Right atrium auricular region (tissue), 2 donors: ENCODE measurements around the gene TNS1. TPM values are rescaled to one million over a fixed set of nuclear protein-coding genes. Genes with fewer than 3 reads are reported as not detected.

ENCODE experiments used
- DNase-seq: peaks from one replicate; pipeline ENCODE4 v3.0.0-alpha.2; 2019; ENCODE audit warnings: low spot score
- H3K27ac ChIP-seq, 2 donors: fragments of 200-600 bp; sonication (generic); 1 replicate in 1 of 2; 2 replicates in 1 of 2; pipeline ENCODE4 v1.5.1; 2016 to 2019
- H3K27me3 ChIP-seq, 2 donors: fragments of 200-600 bp; sonication (generic); one replicate each; pipeline versions ENCODE4 v1.5.1 to v1.6.0; 2017 to 2019
- H3K36me3 ChIP-seq: fragments of 200-600 bp; sonication (generic); one replicate; pipeline ENCODE4 v1.5.1; 2016
- H3K4me1 ChIP-seq, 2 donors: fragments of 200-600 bp; sonication (generic); one replicate each; pipeline versions ENCODE4 v1.5.1 to v1.6.0; 2017 to 2019
- H3K4me3 ChIP-seq, 2 donors: fragments of 200-600 bp; sonication (generic); 1 replicate in 1 of 2; 2 replicates in 1 of 2; pipeline ENCODE4 v1.5.1; 2017 to 2019; ENCODE audit warnings: mild to moderate bottlenecking in 1 of 2, moderate library complexity in 1 of 2
- H3K9me3 ChIP-seq, 2 donors: fragments of 200-600 bp; sonication (generic); one replicate each; pipeline ENCODE4 v1.5.1; 2019
- CTCF ChIP-seq, 2 donors: fragments of 200-600 bp; sonication (generic); IDR thresholded peaks; one replicate each; pipeline ENCODE4 v1.5.1; 2019; ENCODE audit warnings: antibody characterized with exemption in 2 of 2
- total RNA-seq, 2 donors: library from RNA; depleted of rRNA; stranded (reverse); fragments of >200 nt; gene quantifications; one replicate each; pipeline ENCODE4 v1.1.0, GENCODE V29; 2016

TNS1 gene
- total RNA-seq, 2 donors from 2014 or later, result 393 to 720 TPM

- H3K27ac ChIP-seq, result peak overlapping the region in 1 of 2 donors; percentile 41
- H3K36me3 ChIP-seq, result no peaks in the 10 kb centered on the region
- H3K4me1 ChIP-seq, result peaks cover 0 to 48% of the 10 kb centered on the region in 2 donors
- DNase-seq, result no peak
- TF ChIP-seq CTCF (IDR thresholded peaks at IDR 0.05), result no peak
- no peaks in the 10 kb centered on the region for H3K27me3 ChIP-seq
- no peaks in the 10 kb centered on the region for H3K9me3 ChIP-seq
- no peak overlapping the region for H3K4me3 ChIP-seq
Observed at GRCh38 chr2:218008060-218009040, 5.6 kb upstream of the TNS1 start.

GRCh38 chr2:218006741-218007140 is 3.9 kb upstream of the TNS1 start:
- H3K9me3 ChIP-seq, result no peaks in the 10 kb centered on the region
- TF ChIP-seq CTCF (IDR thresholded peaks at IDR 0.05), result no peak
- no peak for DNase-seq
- no peaks in the 10 kb centered on the region for H3K27me3 ChIP-seq
- H3K27ac ChIP-seq, result no peak overlapping the region
- no peaks in the 10 kb centered on the region for H3K36me3 ChIP-seq
- peaks cover 0 to 54% of the 10 kb centered on the region in 2 donors for H3K4me1 ChIP-seq
- no peak overlapping the region for H3K4me3 ChIP-seq

GRCh38 chr2:218005486-218005885 is 2.7 kb upstream of the TNS1 start:
- H3K4me3 ChIP-seq, result no peak overlapping the region
- no peaks in the 10 kb centered on the region for H3K9me3 ChIP-seq
- H3K36me3 ChIP-seq, result no peaks in the 10 kb centered on the region
- no peak for TF ChIP-seq CTCF (IDR thresholded peaks at IDR 0.05)
- H3K27ac ChIP-seq, result peak overlapping the region in 1 of 2 donors; percentile 64
- H3K27me3 ChIP-seq, result no peaks in the 10 kb centered on the region
- no peak for DNase-seq
- peaks cover 0 to 43% of the 10 kb centered on the region in 2 donors for H3K4me1 ChIP-seq

GRCh38 chr2:218005028-218005427 is 2.2 kb upstream of the TNS1 start:
- peak overlapping the region; percentile 26 to 64 for H3K27ac ChIP-seq
- no peaks in the 10 kb centered on the region for H3K36me3 ChIP-seq
- H3K4me1 ChIP-seq, result peaks cover 0 to 39% of the 10 kb centered on the region in 2 donors
- no peak overlapping the region for H3K4me3 ChIP-seq
- no peaks in the 10 kb centered on the region for H3K27me3 ChIP-seq
- TF ChIP-seq CTCF (IDR thresholded peaks at IDR 0.05), result no peak
- no peaks in the 10 kb centered on the region for H3K9me3 ChIP-seq
- DNase-seq, result no peak

- H3K4me1 ChIP-seq, result peaks cover 0 to 29% of the 10 kb centered on the region in 2 donors
Observed at GRCh38 chr2:218003981-218004419, 1.2 kb upstream of the TNS1 start.

More at GRCh38 chr2:218003981-218004419, 1.2 kb upstream of the TNS1 start:
- Histone ChIP-seq H3K9me3 (no peaks in the 10 kb centered on the region), H3K27me3 (no peaks in the 10 kb centered on the region), H3K36me3 (no peaks in the 10 kb centered on the region), H3K4me3 (no peak overlapping the region), H3K27ac (peak overlapping the region; percentile 56 to 81)
- TF ChIP-seq CTCF (IDR thresholded peaks at IDR 0.05), result no peak
- DNase-seq, result peak; percentile 94
